ENCODE results near the gene NBL1. TPM values are rescaled to one million over a fixed set of nuclear protein-coding genes. Genes with fewer than 3 reads are reported as not detected.

Gene NBL1
- total RNA-seq, 1 experiment from 2014 or later: 36.9 TPM

- H3K79me2 ChIP-seq (ENCODE audit: low read depth): peaks cover 10% of the 10 kb centered on the region; the same call in 1 of the 2 replicates
- H3F3A ChIP-seq (ENCODE audit: insufficient read depth, low read depth): no peaks in the 10 kb centered on the region
- TF ChIP-seq CTCF (conservative IDR thresholded peaks at IDR 0.05) (no peak), EZH2 (IDR thresholded peaks at IDR 0.05; ENCODE audit: low read depth) (no peak)
- H3K4me3 ChIP-seq: no peak overlapping the region
- H3K27me3 ChIP-seq (ENCODE audit: insufficient read depth, low read depth): no peaks in the 10 kb centered on the region
- H2AFZ ChIP-seq: no peak overlapping the region
- peak overlapping the region; percentile 63 for H3K27ac ChIP-seq
- intact Hi-C loops (cut with micrococcal nuclease; ENCODE audit: unreplicated experiment): no loop called here
- no peak for DNase-seq
- H3K4me2 ChIP-seq: no peak overlapping the region
- H3K9me2 ChIP-seq (ENCODE audit: insufficient read depth): no peaks in the 10 kb centered on the region
- peaks cover 4% of the 10 kb centered on the region; the same call in 1 of the 2 replicates for H3K36me3 ChIP-seq (ENCODE audit: low read depth)
- ChIA-PET CTCF (interaction anchor here (0.6 kb wide), 1 partner anchor 434 kb away, joined by 3 read pairs; no protein-coding TSS in a partner anchor), POLR2A (ENCODE audit: unreplicated experiment) (no interaction called here)
- no peaks in the 10 kb centered on the region for H3K9me3 ChIP-seq (ENCODE audit: insufficient read depth, low read depth)
- H4K20me1 ChIP-seq (ENCODE audit: insufficient read depth): no peaks in the 10 kb centered on the region
- BruUV-seq (replicated peaks): no TSS peak
- no peaks in the 10 kb centered on the region for H3K4me1 ChIP-seq (replicated peaks; ENCODE audit: insufficient read depth)
These were observed 26.7 kb upstream of the NBL1 start for GRCh38 chr1:19617376-19617775.

GRCh38 chr1:19618428-19618827 lies 25.7 kb upstream of the NBL1 start:
- CTCF ChIA-PET: no interaction called here
- BruUV-seq (replicated peaks): no TSS peak
- no peaks in the 10 kb centered on the region for H3K27me3 ChIP-seq (ENCODE audit: insufficient read depth, low read depth)
- TF ChIP-seq CTCF (conservative IDR thresholded peaks at IDR 0.05) (no peak), EZH2 (IDR thresholded peaks at IDR 0.05; ENCODE audit: low read depth) (no peak)
- POLR2A ChIA-PET (ENCODE audit: unreplicated experiment): no interaction called here
- H2AFZ ChIP-seq: no peak overlapping the region
- no peaks in the 10 kb centered on the region for H3F3A ChIP-seq (ENCODE audit: insufficient read depth, low read depth)
- H3K4me2 ChIP-seq: no peak overlapping the region
- no peaks in the 10 kb centered on the region for H4K20me1 ChIP-seq (ENCODE audit: insufficient read depth)
- no peaks in the 10 kb centered on the region for H3K4me1 ChIP-seq (replicated peaks; ENCODE audit: insufficient read depth)
- peaks cover 4% of the 10 kb centered on the region; the same call in 1 of the 2 replicates for H3K36me3 ChIP-seq (ENCODE audit: low read depth)
- DNase-seq: no peak
- H3K27ac ChIP-seq: no peak overlapping the region
- intact Hi-C loops (cut with micrococcal nuclease; ENCODE audit: unreplicated experiment): no loop called here
- no peaks in the 10 kb centered on the region for H3K9me2 ChIP-seq (ENCODE audit: insufficient read depth)
- peaks cover 10% of the 10 kb centered on the region; the same call in 1 of the 2 replicates for H3K79me2 ChIP-seq (ENCODE audit: low read depth)
- H3K4me3 ChIP-seq: no peak overlapping the region
- no peaks in the 10 kb centered on the region for H3K9me3 ChIP-seq (ENCODE audit: insufficient read depth, low read depth)

- Histone ChIP-seq H4K20me1 (ENCODE audit: insufficient read depth) (no peaks in the 10 kb centered on the region), H3K9me3 (ENCODE audit: insufficient read depth, low read depth) (no peaks in the 10 kb centered on the region), H3K27ac (no peak overlapping the region), H3K4me1 (replicated peaks; ENCODE audit: insufficient read depth) (no peaks in the 10 kb centered on the region), H3K27me3 (ENCODE audit: insufficient read depth, low read depth) (no peaks in the 10 kb centered on the region), H3F3A (ENCODE audit: insufficient read depth, low read depth) (no peaks in the 10 kb centered on the region), H3K79me2 (ENCODE audit: low read depth) (peaks cover 10% of the 10 kb centered on the region; the same call in 1 of the 2 replicates), H3K4me3 (no peak overlapping the region), H3K9me2 (ENCODE audit: insufficient read depth) (no peaks in the 10 kb centered on the region), H3K4me2 (no peak overlapping the region), H3K36me3 (ENCODE audit: low read depth) (peaks cover 4% of the 10 kb centered on the region; the same call in 1 of the 2 replicates), H2AFZ (no peak overlapping the region)
- POLR2A ChIA-PET (ENCODE audit: unreplicated experiment): no interaction called here
- no TSS peak for BruUV-seq (replicated peaks)
- CTCF ChIA-PET: no interaction called here
- TF ChIP-seq CTCF (conservative IDR thresholded peaks at IDR 0.05): no peak
- TF ChIP-seq EZH2 (IDR thresholded peaks at IDR 0.05; ENCODE audit: low read depth): no peak
- intact Hi-C loops (cut with micrococcal nuclease; ENCODE audit: unreplicated experiment): no loop called here
- DNase-seq: no peak
These were observed 24.3 kb upstream of the NBL1 start for GRCh38 chr1:19619697-19620384.

Measured in PC-9 (cell line).